NCI-H345 (cell line): Measurements from ENCODE around the gene TKT.

Experiments used
- DNase-seq: peaks from one replicate; lab custom pipeline; 2025; lab: John Stamatoyannopoulos, UW

The TKT gene

GRCh38 chr3:53195602-53196574 lies 59.9 kb downstream of the TKT start:
- DNase-seq, result peak; percentile 41

GRCh38 chr3:53195066-53195450 lies 60.8 kb downstream of the TKT start:
- DNase-seq, result no peak

- DNase-seq, result no peak
Measured at GRCh38 chr3:53194210-53195065, 61.4 kb downstream of the TKT start.

GRCh38 chr3:53193466-53194209 lies 62.2 kb downstream of the TKT start:
- DNase-seq, result no peak

GRCh38 chr3:53192608-53193007 lies 63.2 kb downstream of the TKT start:
- DNase-seq, result no peak

- no peak for DNase-seq
Measured at GRCh38 chr3:53191836-53192480, 63.9 kb downstream of the TKT start.

- DNase-seq, result no peak
Measured at GRCh38 chr3:53190659-53191058, 65.2 kb downstream of the TKT start.

GRCh38 chr3:53189276-53189675 lies 66.5 kb downstream of the TKT start:
- DNase-seq, result no peak

GRCh38 chr3:53188720-53189119 lies 67.1 kb downstream of the TKT start:
- DNase-seq, result no peak

GRCh38 chr3:53188136-53188685 lies 67.6 kb downstream of the TKT start:
- no peak for DNase-seq

GRCh38 chr3:53187430-53187829 lies 68.4 kb downstream of the TKT start:
- DNase-seq, result no peak

- no peak for DNase-seq
Measured at GRCh38 chr3:53186726-53187125, 69.1 kb downstream of the TKT start.

GRCh38 chr3:53185761-53186465 lies 69.9 kb downstream of the TKT start:
- DNase-seq, result no peak

- no peak for DNase-seq
Measured at GRCh38 chr3:53184701-53185100, 71.1 kb downstream of the TKT start.

GRCh38 chr3:53183514-53183913 lies 72.3 kb downstream of the TKT start:
- DNase-seq, result no peak

- no peak for DNase-seq
Measured at GRCh38 chr3:53182764-53183355, 73.0 kb downstream of the TKT start.

- DNase-seq, result no peak
Measured at GRCh38 chr3:53181528-53181927, 74.3 kb downstream of the TKT start.

- no peak for DNase-seq
Measured at GRCh38 chr3:53181024-53181371, 74.8 kb downstream of the TKT start.

- DNase-seq, result no peak
Measured at GRCh38 chr3:53180305-53181023, 75.4 kb downstream of the TKT start.

GRCh38 chr3:53179580-53179979 lies 76.2 kb downstream of the TKT start:
- no peak for DNase-seq
